ENCODE measurements around the gene IL17B. TPM values are rescaled to one million over a fixed set of nuclear protein-coding genes. Genes with fewer than 3 reads are reported as not detected.

Gene IL17B
- total and polyA plus RNA-seq, 2 of the 13 experiments (the other 11 are each of a cell fraction or from before 2014, with no cell fraction given) = 0.29 to 2.6 TPM

GRCh38 chr5:149345147-149345891 lies 33.8 kb downstream of the IL17B start, which contains the start of gene GRPEL2 (continued):
- TF ChIP-seq GRHL1 (CRISPR knock-in tag; conservative IDR thresholded peaks at IDR 0.05) (no peak), KLF16 (CRISPR knock-in tag; IDR thresholded peaks at IDR 0.05) (peak in 1 of 2 experiments; percentile 85; a peak in 2 of 4 replicates), MEIS2 (CRISPR knock-in tag; IDR thresholded peaks at IDR 0.05) (no peak), ZNF792 (CRISPR knock-in tag; IDR thresholded peaks at IDR 0.05) (peak; percentile 59; the same call in 1 of the 2 replicates), TOPORS (CRISPR knock-in tag; IDR thresholded peaks at IDR 0.05) (peak; percentile 86), NFAT5 (CRISPR knock-in tag; IDR thresholded peaks at IDR 0.05) (0 out of 2 replicates have a peak, but pooled peaks have one; percentile 9), THAP9 (CRISPR knock-in tag; IDR thresholded peaks at IDR 0.05; ENCODE audit: borderline replicate concordance) (peak; percentile 94), XRCC5 (optimal IDR thresholded peaks at IDR 0.05; ENCODE audit: low read length) (peak; percentile 93), ZNF761 (CRISPR knock-in tag; conservative IDR thresholded peaks at IDR 0.05) (0 out of 2 replicates have a peak, but pooled peaks have one; percentile 48), ZMYM3 (CRISPR knock-in tag; IDR thresholded peaks at IDR 0.05) (peak; percentile 98), GTF2F1 (IDR thresholded peaks at IDR 0.05; ENCODE audit: low read length) (0 out of 2 replicates have a peak, but pooled peaks have one; percentile 17), EED (CRISPR knock-in tag; IDR thresholded peaks at IDR 0.05) (no peak), TAF1 (CRISPR knock-in tag; IDR thresholded peaks at IDR 0.05) (peak; percentile 90), PRPF4 (IDR thresholded peaks at IDR 0.05; ENCODE audit: low read depth, low read length, poor library complexity, severe bottlenecking) (no peak), GABPB1 (CRISPR knock-in tag; IDR thresholded peaks at IDR 0.05) (peak; percentile 98), ZNF562 (CRISPR knock-in tag; IDR thresholded peaks at IDR 0.05; ENCODE audit: borderline replicate concordance) (no peak), NFIB (CRISPR knock-in tag; IDR thresholded peaks at IDR 0.05; ENCODE audit: borderline replicate concordance) (no peak), ZNF124 (CRISPR knock-in tag; IDR thresholded peaks at IDR 0.05) (peak; percentile 60; the same call in 1 of the 2 replicates), ZNF616 (CRISPR knock-in tag; IDR thresholded peaks at IDR 0.05; ENCODE audit: low read depth) (no peak; the same call in 1 of the 2 replicates), HOXA3 (CRISPR knock-in tag; IDR thresholded peaks at IDR 0.05) (peak; percentile 90)
